Ascending aorta (tissue), 2 donors: Measurements from ENCODE around the gene ZBTB49. TPM values are rescaled to one million over a fixed set of nuclear protein-coding genes. Genes with fewer than 3 reads are reported as not detected.

Experiments
- DNase-seq, 2 donors: peaks; one replicate each; pipeline ENCODE4 v3.0.0-alpha.2; 2019; ENCODE audit warnings: low spot score in 2 of 2
- H3K27ac ChIP-seq, 2 donors: fragments of 200-600 bp; sonication (generic); one replicate each; pipeline ENCODE4 v1.5.1; 2016 to 2017; ENCODE audit warnings: mild to moderate bottlenecking in 1 of 2
- H3K27me3 ChIP-seq: fragments of 200-600 bp; sonication (generic); one replicate; pipeline ENCODE4 v1.5.1; 2017
- H3K36me3 ChIP-seq, 2 donors: fragments of 200-600 bp; sonication (generic); one replicate each; pipeline ENCODE4 v1.5.1; 2016
- H3K4me1 ChIP-seq, 2 donors: fragments of 200-600 bp; sonication (generic); one replicate each; pipeline ENCODE4 v1.5.1; 2016 to 2017; ENCODE audit warnings: mild to moderate bottlenecking in 1 of 2
- H3K4me3 ChIP-seq, 2 donors: fragments of 200-600 bp; sonication (generic); one replicate each; pipeline ENCODE4 v1.5.1; 2016 to 2017; ENCODE audit warnings: mild to moderate bottlenecking in 1 of 2
- H3K9me3 ChIP-seq, 2 donors: fragments of 200-600 bp; sonication (generic); one replicate each; pipeline ENCODE4 v1.5.1; 2016
- intact Hi-C: fragments of 100-400 bp; cut with DNase I; formaldehyde crosslinking; loops from one replicate; pipeline ENCODE4 v1.15.1; 2023
- total RNA-seq: library from RNA; depleted of rRNA; stranded (reverse); fragments of >200 nt; gene quantifications from one replicate; pipeline ENCODE4 v1.1.0, GENCODE V29; 2016
- TF ChIP-seq, protein P1 (sequence below), 3 experiments: fragments of 200-600 bp in 2 of 3; fragments of 450-650 bp in 1 of 3; sonication (generic) in 2 of 3; IDR thresholded peaks; one replicate each; pipeline ENCODE4 v1.5.1; 2016 to 2019; ENCODE audit warnings: antibody characterized with exemption in 3 of 3, mild to moderate bottlenecking in 1 of 3, moderate library complexity in 1 of 3

Gene ZBTB49
- total RNA-seq, 1 donor from 2014 or later: not detected

DNA sequence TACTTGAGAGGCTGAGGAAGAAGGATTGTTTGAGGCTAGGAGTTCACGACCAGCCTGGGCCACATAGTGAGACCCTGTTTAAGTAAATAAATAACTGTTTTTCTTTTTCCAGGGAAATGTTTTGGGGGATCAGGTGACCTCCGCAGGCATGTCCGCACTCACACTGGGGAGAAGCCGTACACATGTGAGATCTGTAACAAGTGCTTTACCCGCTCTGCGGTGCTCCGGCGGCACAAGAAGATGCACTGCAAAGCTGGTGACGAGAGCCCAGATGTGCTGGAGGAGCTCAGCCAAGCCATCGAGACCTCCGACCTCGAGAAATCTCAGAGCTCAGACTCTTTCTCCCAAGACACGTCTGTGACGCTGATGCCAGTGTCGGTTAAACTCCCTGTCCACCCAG, 30.5 kb downstream of the ZBTB49 start:
- Histone ChIP-seq H3K9me3 (no peaks in the 10 kb centered on the region), H3K36me3 (peaks cover 25 to 61% of the 10 kb centered on the region in 2 donors), H3K27ac (no peak overlapping the region), H3K4me3 (no peak overlapping the region), H3K27me3 (no peaks in the 10 kb centered on the region), H3K4me1 (no peaks in the 10 kb centered on the region)
- TF ChIP-seq, protein P1, sequence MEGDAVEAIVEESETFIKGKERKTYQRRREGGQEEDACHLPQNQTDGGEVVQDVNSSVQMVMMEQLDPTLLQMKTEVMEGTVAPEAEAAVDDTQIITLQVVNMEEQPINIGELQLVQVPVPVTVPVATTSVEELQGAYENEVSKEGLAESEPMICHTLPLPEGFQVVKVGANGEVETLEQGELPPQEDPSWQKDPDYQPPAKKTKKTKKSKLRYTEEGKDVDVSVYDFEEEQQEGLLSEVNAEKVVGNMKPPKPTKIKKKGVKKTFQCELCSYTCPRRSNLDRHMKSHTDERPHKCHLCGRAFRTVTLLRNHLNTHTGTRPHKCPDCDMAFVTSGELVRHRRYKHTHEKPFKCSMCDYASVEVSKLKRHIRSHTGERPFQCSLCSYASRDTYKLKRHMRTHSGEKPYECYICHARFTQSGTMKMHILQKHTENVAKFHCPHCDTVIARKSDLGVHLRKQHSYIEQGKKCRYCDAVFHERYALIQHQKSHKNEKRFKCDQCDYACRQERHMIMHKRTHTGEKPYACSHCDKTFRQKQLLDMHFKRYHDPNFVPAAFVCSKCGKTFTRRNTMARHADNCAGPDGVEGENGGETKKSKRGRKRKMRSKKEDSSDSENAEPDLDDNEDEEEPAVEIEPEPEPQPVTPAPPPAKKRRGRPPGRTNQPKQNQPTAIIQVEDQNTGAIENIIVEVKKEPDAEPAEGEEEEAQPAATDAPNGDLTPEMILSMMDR (IDR thresholded peaks at IDR 0.05): no peak
- DNase-seq: no peak
- intact Hi-C loops: no loop called here

DNA sequence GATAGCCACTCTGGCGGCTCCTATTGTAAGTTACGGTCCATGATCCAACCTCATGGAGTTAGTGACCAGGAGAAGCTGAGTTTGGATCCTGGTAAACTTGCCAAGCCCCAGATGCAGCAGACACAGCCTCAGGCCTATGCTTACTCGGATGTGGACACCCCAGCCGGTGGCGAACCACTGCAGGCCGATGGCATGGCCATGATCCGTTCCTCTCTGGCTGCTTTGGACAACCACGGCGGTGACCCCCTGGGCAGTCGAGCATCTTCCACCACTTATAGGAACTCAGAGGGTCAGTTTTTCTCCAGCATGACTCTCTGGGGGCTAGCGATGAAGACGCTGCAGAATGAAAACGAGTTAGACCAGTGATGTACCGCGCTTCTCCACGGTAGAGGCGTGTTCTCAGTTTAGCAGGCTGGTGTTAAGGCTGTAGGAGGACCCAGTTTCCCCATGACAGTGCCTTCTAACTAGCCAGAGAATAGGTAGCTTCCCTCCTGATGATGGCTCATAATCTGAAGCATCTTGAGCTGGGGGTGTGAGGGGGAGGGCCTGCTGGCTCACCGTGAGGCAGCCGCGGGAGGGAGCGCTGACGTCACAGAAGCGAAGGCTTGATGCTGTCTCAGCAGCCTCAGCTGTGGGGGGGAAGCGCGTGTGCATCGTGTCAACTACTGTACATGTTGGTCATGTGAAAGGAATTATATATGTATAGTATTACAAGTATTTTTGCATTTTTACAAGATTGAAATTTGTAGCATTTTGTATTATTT, 31.1 kb downstream of the ZBTB49 start:
- TF ChIP-seq, protein P1 (IDR thresholded peaks at IDR 0.05): no peak
- H3K27ac ChIP-seq: no peak overlapping the region
- peaks cover 22 to 55% of the 10 kb centered on the region in 2 donors for H3K36me3 ChIP-seq
- H3K4me1 ChIP-seq: no peaks in the 10 kb centered on the region
- H3K27me3 ChIP-seq: no peaks in the 10 kb centered on the region
- no peaks in the 10 kb centered on the region for H3K9me3 ChIP-seq
- DNase-seq: no peak
- intact Hi-C loops: no loop called here
- no peak overlapping the region for H3K4me3 ChIP-seq

DNA sequence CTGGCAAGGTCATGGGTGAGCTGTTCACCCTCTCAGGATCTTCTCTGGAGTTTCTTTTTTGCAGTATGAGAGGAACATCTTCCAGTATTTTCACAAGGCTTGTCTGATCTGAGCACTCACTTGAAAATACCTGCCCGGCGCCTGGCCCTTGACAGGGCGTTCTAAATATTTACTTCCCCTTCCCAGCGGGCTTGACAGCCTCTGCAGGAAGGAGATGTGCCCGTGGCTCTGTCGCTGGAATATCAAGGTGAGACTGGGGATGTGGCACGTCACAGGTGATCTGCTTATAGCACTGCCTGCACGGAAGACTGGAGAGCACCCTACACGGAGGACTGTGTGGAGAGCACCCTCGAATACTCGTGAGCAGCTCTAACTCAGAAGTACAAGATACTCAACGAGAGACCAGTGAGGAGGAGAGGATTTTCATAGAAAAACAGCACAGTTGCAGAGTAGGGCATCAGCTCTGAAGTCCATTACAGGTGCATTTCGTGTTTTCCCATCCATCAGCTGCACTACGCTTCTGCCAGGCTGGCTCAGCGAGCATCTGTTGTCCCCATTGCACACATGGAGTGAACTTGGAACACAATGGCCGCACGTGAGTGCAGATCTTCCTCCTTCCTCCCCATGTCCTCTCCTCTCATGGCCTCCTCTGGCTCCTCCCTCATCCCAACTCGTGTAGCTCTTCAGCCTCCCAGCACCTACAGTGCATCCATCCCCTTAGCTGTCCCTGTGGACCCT, 32.1 kb downstream of the ZBTB49 start:
- H3K4me1 ChIP-seq: no peaks in the 10 kb centered on the region
- no peak for DNase-seq
- H3K27me3 ChIP-seq: no peaks in the 10 kb centered on the region
- H3K27ac ChIP-seq: no peak overlapping the region
- TF ChIP-seq, protein P1 (IDR thresholded peaks at IDR 0.05): no peak
- H3K36me3 ChIP-seq: peaks cover 22 to 45% of the 10 kb centered on the region in 2 donors
- H3K9me3 ChIP-seq: no peaks in the 10 kb centered on the region
- no peak overlapping the region for H3K4me3 ChIP-seq
- intact Hi-C loops: no loop called here

DNA sequence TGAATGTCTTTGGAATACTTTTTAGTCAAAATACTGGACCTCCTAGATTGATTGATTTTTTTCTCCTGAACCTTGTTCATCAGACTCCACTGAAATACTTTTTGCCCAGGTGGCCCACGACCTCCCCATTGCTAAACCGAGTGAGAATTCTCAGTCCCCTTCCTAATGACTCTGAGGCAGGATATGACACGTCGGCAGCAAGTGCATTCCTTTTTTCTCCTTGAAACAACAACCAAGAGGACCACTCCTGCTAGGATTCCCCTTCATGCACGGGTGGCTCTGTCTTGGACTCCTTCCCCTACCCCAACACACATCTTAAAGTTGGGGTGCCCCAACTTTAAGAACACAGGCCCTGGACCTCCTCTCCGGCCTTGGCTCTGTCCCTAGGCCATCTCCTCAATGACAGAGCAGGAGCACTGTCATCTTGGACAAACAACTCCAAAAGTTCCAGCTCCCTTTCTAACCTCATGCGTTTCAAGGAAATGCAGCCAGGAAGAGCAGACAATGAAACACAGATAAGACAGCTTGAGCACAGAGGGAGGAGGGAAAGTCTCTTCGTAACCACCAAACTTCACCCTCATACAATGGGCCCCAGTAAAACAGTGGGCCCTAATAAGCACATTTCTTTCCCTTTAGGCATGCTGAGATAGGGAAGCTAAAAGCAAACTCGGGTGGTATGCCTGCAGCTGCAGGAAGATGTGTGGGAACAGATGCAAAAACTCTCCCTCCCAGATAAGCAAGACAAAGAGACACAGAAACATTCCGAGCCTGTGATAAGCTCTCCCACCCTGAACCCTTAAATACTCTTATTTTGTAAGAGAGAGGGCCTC, 33.9 kb downstream of the ZBTB49 start:
- Histone ChIP-seq H3K9me3 (no peaks in the 10 kb centered on the region), H3K27ac (no peak overlapping the region), H3K27me3 (no peaks in the 10 kb centered on the region), H3K4me1 (no peaks in the 10 kb centered on the region), H3K36me3 (peaks cover 22 to 32% of the 10 kb centered on the region in 2 donors), H3K4me3 (no peak overlapping the region)
- DNase-seq: peak in 1 of 2 donors; percentile 41
- TF ChIP-seq, protein P1 (IDR thresholded peaks at IDR 0.05): no peak
- intact Hi-C loops: no loop called here

DNA sequence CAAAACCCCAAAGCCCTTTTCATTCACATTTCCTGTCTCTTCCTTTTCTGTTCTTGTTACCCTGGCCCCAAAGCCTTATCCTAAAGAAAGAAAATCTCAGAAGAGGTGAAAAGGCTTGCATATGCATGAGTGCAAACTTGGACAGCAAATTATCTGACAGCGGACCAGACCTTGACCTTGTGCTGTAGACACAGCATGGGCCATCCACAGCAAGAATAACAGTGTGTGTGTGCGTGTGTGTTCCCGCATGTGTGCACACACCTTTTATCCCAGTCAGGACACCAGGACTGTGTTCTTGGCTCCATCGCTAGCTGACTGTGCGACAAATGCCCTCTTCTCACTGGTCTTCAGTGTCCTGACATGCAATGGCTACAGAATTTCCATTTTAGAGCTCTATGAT, 35.3 kb downstream of the ZBTB49 start:
- Histone ChIP-seq H3K36me3 (peaks cover 14 to 25% of the 10 kb centered on the region in 2 donors), H3K4me3 (no peak overlapping the region), H3K4me1 (no peaks in the 10 kb centered on the region), H3K9me3 (no peaks in the 10 kb centered on the region), H3K27me3 (no peaks in the 10 kb centered on the region), H3K27ac (no peak overlapping the region)
- peak in 1 of 2 donors; percentile 9 for DNase-seq
- intact Hi-C loops: no loop called here
- TF ChIP-seq, protein P1 (IDR thresholded peaks at IDR 0.05): no peak
